D341Med (cell line): ENCODE results near the gene SCNN1A.

Experiments
- DNase-seq: peaks from one replicate; pipeline ENCODE4 v3.0.0; 2012; ENCODE audit warnings: low spot score

The SCNN1A gene

GRCh38 chr12:6334359-6334758, 41.0 kb downstream of the SCNN1A start:
- no peak for DNase-seq

DNA sequence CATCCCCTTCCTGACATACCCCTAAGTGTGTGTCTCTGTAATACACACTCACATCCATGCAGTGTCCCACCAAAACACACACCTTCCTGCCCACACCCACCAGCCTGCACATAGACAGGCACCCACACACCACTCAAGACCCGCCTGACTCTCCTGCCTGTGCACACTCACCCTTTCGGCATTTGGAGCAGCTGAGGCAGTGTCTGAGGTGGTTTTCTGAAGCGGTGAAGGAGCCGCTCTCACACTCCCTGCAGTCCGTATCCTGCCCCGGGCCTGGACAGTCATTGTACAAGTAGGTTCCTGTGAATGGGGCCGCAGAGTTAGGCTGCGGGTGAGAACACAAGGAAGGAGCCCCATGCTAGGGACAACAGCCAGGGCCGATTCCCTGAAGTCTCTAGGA, 41.8 kb downstream of the SCNN1A start:
- no peak for DNase-seq

- no peak for DNase-seq
Observed at GRCh38 chr12:6333029-6333428, 42.3 kb downstream of the SCNN1A start.

- no peak for DNase-seq
Observed at GRCh38 chr12:6332459-6332858, 42.9 kb downstream of the SCNN1A start.

DNA sequence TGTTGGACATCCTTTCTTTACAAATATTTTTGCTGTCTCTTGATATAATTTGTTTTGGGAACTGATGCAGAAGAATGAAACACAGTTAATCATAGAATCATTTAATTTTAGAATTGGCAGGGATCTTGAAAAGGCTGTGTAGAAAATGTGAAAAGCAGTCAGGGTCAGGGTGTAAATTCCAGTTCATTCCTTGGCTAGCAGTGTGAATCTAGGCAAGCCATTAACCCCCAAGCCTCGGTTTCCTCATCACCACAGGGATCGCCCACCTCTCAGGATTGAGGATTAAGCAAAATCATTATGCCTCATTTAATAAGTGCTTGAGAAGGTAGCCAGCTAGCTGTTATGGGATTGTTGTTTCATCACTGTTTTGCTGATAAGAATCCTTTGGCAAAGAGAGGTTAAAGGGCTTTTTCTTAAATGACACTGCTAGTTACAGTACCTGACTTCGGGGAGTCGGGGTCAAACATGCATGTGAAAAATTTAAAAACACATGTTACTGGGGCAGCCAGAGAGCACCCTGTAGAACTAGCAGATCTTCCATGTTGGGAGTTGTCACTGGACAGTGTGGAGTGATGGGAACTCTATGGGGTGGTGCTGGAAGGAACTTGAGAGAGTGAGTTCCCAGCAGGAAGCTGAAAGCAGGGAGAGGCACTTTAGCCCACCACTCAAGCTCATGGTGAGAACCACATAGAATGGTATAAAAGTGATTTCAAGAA, 44.2 kb downstream of the SCNN1A start:
- no peak for DNase-seq

- DNase-seq = no peak
Observed at GRCh38 chr12:6330192-6330591, 45.2 kb downstream of the SCNN1A start.

DNA sequence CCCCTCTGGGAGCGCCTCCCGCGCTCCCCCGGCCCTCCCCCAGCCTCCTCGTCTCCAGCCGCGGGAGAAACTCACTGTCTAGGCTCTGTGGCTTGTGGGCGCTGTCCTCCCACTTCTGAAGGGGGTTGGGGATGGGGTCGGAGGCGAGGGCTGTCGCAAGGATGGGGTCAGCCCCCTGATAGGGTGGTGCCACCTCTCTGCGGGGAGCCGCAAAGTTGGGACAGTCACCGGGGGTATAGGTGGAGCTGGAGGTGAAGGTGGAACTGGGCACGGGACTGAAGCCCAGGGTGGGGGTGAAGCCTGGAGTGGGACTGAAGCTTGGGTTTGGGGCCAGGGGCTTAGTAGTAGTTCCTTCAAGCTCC, 45.7 kb downstream of the SCNN1A start:
- no peak for DNase-seq

- no peak for DNase-seq
Observed at GRCh38 chr12:6328945-6329702, 46.2 kb downstream of the SCNN1A start.

GRCh38 chr12:6328045-6328779, 47.2 kb downstream of the SCNN1A start:
- no peak for DNase-seq

DNA sequence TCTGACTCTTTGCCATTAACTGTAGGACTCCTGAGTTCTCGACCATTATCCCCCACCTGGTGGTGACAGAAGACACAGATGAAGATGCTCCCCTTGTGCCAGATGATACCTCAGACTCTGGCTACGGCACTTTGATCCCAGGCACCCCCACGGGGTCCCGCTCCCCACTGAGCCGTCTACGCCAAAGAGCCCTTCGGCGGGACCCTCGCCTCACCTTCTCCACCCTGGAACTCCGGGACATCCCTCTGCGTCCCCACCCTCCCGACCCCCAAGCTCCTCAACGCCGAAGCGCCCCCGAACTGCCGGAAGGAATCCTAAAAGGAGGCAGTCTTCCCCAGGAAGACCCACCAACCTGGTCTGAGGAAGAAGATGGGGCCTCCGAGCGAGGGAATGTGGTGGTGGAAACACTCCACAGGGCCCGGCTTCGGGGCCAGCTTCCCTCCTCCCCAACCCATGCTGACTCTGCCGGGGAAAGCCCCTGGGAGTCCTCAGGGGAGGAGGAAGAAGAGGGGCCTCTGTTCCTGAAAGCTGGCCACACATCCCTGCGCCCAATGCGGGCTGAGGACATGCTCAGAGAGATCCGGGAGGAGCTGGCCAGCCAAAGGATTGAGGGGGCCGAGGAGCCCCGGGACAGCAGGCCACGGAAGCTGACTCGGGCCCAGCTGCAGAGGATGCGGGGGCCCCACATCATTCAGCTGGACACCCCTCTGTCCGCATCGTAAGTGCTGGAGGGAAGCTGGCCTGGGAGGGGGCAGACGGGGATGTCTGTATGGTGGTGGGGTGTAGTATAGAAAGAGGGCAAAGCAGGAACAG, 47.9 kb downstream of the SCNN1A start:
- no peak for DNase-seq

- DNase-seq = peak; percentile 57
Observed at GRCh38 chr12:6326316-6327228, 48.8 kb downstream of the SCNN1A start.

GRCh38 chr12:6324936-6325750, 50.2 kb downstream of the SCNN1A start:
- no peak for DNase-seq

DNA sequence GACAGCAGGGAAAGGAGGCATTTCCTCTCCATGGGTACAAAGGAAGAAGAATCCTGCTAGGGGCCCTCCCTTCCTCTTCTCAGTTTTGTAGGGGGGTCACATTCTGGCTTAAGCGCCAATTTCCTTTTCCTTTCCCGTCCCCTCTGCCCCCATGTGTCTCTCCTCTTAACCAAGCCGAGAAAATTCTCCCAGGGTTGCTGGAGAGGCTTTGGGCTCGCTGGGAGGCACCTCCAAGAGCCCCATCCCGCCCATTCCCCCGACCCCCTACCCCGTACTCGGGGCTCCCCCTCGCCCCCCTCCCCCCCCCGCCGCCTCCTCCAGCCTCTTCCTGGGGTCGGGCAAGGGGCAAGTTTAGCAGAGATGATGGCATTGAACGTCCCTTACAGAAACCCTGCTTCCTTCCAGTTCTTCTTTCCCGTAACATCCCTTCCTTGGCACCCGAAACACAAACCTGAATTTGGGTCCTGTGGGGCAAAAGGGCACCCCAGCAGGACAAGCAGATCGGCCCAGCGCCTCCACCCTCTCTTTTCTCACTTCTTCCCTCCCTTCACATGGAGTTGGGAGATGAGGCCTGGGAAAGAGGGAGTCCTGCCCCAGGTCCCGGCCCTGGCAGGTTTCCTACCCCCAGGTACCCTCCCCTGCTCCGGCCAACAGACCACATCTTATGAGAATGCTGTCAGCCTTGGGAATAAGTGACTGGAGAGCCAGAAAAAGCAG, 51.2 kb downstream of the SCNN1A start:
- no peak for DNase-seq

GRCh38 chr12:6323340-6323994, 51.9 kb downstream of the SCNN1A start:
- peak; percentile 56 for DNase-seq

DNA sequence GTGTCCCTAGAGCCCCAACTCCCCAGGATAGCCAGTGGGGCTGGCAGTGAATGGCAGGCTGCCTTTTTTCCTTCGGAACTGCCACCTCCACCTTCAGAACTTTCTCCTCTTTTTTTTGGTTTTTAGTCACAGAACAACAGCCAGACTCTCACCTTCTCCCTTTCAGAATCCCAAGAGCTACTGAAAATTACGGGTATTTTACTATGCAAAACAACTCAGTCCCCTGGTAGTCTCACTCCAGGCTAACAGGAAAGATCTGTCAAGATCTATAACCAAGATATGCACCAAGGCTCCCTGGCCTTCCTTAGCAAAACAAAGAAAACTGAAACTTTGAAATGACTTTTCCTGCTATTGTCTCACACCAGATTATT, 52.4 kb downstream of the SCNN1A start:
- no peak for DNase-seq

DNA sequence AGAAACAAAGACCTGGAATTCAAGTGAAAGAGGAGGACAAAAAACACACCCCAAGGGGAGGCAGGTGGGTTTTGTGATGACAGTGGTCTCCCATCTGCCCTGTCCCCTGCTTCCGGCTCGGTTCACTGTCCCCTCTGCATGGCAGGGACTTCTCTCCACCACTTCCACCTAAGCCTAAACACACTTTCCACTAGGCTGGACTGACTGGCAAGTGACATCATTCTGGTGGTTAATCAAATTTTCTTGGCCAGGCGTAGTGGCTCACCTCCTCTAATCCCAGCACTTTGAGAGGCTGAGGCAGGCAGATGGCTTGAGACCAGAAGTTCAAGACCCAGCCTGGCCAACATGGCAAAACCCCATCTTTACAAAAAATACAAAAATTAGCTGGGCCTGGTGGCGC, 53.0 kb downstream of the SCNN1A start:
- DNase-seq = no peak

DNA sequence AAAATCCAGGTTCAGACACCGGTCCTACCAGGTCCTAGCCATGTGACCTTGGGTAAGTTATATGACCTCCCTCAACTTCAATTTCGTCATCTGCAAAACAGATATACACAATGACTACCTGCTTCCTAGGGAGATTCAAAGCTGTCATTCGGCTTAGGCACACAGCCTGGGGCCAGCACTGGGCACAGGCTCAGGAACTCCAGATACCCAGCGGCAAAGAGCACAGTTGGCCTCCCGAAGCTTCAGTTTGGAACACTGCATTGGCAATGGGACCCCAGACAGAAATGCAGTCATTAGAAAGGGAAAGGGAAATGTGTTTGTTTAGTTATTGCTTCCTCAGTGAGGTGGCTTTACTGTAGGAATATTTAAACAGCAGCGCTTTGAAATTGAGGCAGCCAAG, 53.5 kb downstream of the SCNN1A start:
- DNase-seq = no peak

DNA sequence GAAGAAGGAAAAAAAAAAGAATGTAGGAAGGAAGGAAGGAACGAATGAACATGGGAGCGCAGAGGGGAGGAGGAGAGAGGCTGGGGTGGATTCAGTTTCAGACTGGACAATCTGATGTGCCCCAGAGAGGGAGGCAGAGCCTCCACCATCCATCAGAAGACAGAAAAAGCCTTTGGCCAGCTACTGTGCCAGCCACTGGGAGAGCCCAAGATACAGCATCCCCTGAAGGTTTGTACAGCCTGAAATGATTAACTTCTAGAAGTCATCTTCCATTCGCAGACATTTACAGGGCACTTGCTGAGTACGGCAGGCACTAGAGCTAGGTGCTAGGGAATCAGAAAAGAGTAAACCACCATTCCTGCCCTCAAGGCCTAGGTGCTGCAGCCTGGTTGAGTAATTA, 55.9 kb downstream of the SCNN1A start:
- DNase-seq = no peak

DNA sequence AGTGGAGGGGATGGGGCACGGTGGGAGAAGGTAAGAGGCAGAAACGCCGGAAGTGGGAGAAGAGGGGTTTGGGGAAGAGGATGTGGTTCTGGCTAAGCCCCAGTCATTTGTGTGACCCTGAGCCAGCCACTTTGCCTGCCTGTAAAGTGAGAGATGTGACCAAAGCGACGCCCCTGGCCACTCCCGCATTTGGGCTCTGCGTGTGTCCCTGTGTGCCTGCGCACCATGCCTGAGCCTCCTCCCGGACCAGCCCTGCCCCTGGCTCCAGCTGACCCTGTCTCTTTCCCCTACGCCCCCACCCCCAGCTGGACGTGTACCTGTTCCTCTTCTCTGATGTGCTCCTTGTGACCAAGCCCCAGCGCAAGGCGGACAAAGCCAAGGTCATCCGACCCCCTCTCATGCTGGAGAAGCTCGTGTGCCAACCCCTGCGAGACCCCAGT, 56.9 kb downstream of the SCNN1A start:
- no peak for DNase-seq
